Fibroblast of lung (primary cell): Measurements from ENCODE around the gene ASTN2. TPM values are rescaled to one million over a fixed set of nuclear protein-coding genes. Genes with fewer than 3 reads are reported as not detected.

Source experiments
- DNase-seq, 2 donors: peaks; one replicate each; pipeline versions ENCODE4 v3.0.0 to v3.0.0-alpha.2; 2010; ENCODE audit warnings: low read depth in 2 of 2
- H2AFZ ChIP-seq: 2 replicates; pipeline ENCODE4 v1.5.1; 2012; ENCODE audit warnings: low read length, control low read depth, inconsistent platforms
- H3K27ac ChIP-seq: 2 replicates; pipeline ENCODE4 v1.5.1; 2011; ENCODE audit warnings: low read length, control low read depth; ENCODE audit not compliant: insufficient read depth
- H3K27me3 ChIP-seq: 2 replicates; pipeline ENCODE4 v1.5.1; 2011; ENCODE audit warnings: mild to moderate bottlenecking, low read length; ENCODE audit not compliant: control insufficient read depth, insufficient read depth
- H3K36me3 ChIP-seq: 2 replicates; pipeline ENCODE4 v1.5.1; 2011; ENCODE audit warnings: low read length; ENCODE audit not compliant: control insufficient read depth, insufficient read depth
- H3K4me1 ChIP-seq: 2 replicates; pipeline ENCODE4 v1.5.1; 2011; ENCODE audit warnings: low read length; ENCODE audit not compliant: control insufficient read depth, insufficient read depth; ENCODE audit errors: extremely low read depth
- H3K4me2 ChIP-seq: 2 replicates; pipeline ENCODE4 v1.5.1; 2011; ENCODE audit warnings: low read length, control low read depth; ENCODE audit not compliant: insufficient read depth; ENCODE audit errors: extremely low read depth
- H3K4me3 ChIP-seq, 4 experiments: fragments of 200-600 bp in 1 of 4; sonication (generic) in 1 of 4; replicated peaks in 1 of 4; 2 replicates each; pipeline ENCODE4 v1.5.1; 2011 to 2016; ENCODE audit warnings: low read length in 4 of 4, low read depth in 3 of 4, mild to moderate bottlenecking in 3 of 4, control low read depth in 2 of 4, inconsistent platforms in 1 of 4, mixed read lengths in 1 of 4; ENCODE audit not compliant: insufficient read depth in 1 of 4; ENCODE audit errors: control extremely low read depth in 1 of 4
- H3K79me2 ChIP-seq: 2 replicates; pipeline ENCODE4 v1.5.1; 2012; ENCODE audit warnings: mild to moderate bottlenecking, low read length, inconsistent platforms; ENCODE audit not compliant: control insufficient read depth, insufficient read depth
- H3K9ac ChIP-seq: 2 replicates; pipeline ENCODE4 v1.5.1; 2011; ENCODE audit warnings: mild to moderate bottlenecking, low read length, control low read depth; ENCODE audit not compliant: insufficient read depth
- H3K9me3 ChIP-seq: 2 replicates; pipeline ENCODE4 v1.5.1; 2012; ENCODE audit warnings: low read depth, low read length; ENCODE audit not compliant: control insufficient read depth, insufficient read depth
- H4K20me1 ChIP-seq: 2 replicates; pipeline ENCODE4 v1.5.1; 2011; ENCODE audit warnings: low read length; ENCODE audit not compliant: control insufficient read depth, insufficient read depth; ENCODE audit errors: extremely low read depth
- CTCF ChIP-seq, 2 donors: IDR thresholded peaks in 1 of 2; conservative IDR thresholded peaks in 1 of 2; 1 replicate in 1 of 2; 2 replicates in 1 of 2; pipeline ENCODE4 v1.5.1; 2011 to 2012; ENCODE audit warnings: low read length in 2 of 2, control low read depth in 1 of 2, inconsistent platforms in 1 of 2, low read depth in 1 of 2, mild to moderate bottlenecking in 1 of 2
- EZH2 ChIP-seq: IDR thresholded peaks from 2 replicates; pipeline ENCODE4 v1.5.1; 2012; ENCODE audit warnings: low read length, control low read depth, mild to moderate bottlenecking; ENCODE audit errors: missing control alignments
- polyA plus RNA-seq, 2 donors: library from polyadenylated mRNA; depleted of rRNA in 1 of 2; stranded (reverse) in 1 of 2; unstranded in 1 of 2; fragments of >200 nt; gene quantifications; 2 replicates each; pipeline ENCODE4 v1.2.1, GENCODE V29; 2011 to 2012; ENCODE audit warnings: missing spikeins in 1 of 2
- total RNA-seq: library from RNA; depleted of rRNA; stranded (reverse); fragments of >200 nt; gene quantifications from 2 replicates; pipeline ENCODE4 v1.2.1, GENCODE V29; 2014

The ASTN2 gene
- total and polyA plus RNA-seq, 2 donors (not counting 1 experiment from before 2014, with no cell fraction given) = 2.2 to 19.2 TPM

GRCh38 chr9:116703634-116704033 is 711.2 kb downstream of the ASTN2 start:
- no peak for DNase-seq
- no peak for TF ChIP-seq CTCF (conservative IDR thresholded peaks at IDR 0.05 in 1 of 2, IDR thresholded peaks at IDR 0.05 in 1 of 2; ENCODE audit: low read depth in 1 of 2, low read length in 2 of 2)
- no peak for TF ChIP-seq EZH2
- Histone ChIP-seq H2AFZ (no peak overlapping the region), H3K36me3 (peaks cover 12% of the 10 kb centered on the region), H3K9me3 (no peaks in the 10 kb centered on the region), H3K79me2 (peaks cover 8% of the 10 kb centered on the region), H3K4me2 (no peak overlapping the region), H3K4me1 (no peaks in the 10 kb centered on the region), H4K20me1 (peaks cover 2% of the 10 kb centered on the region), H3K27me3 (no peaks in the 10 kb centered on the region), H3K9ac (no peak overlapping the region), H3K27ac (no peak overlapping the region), H3K4me3 (no peak overlapping the region)

GRCh38 chr9:116701940-116702642 is 712.8 kb downstream of the ASTN2 start:
- peaks cover 20% of the 10 kb centered on the region for H3K36me3 ChIP-seq
- H4K20me1 ChIP-seq = peaks cover 2% of the 10 kb centered on the region
- H3K27ac ChIP-seq = no peak overlapping the region
- no peak overlapping the region for H3K4me2 ChIP-seq
- H3K4me3 ChIP-seq = no peak overlapping the region
- H3K9me3 ChIP-seq = no peaks in the 10 kb centered on the region
- H3K27me3 ChIP-seq = no peaks in the 10 kb centered on the region
- no peak overlapping the region for H2AFZ ChIP-seq
- H3K4me1 ChIP-seq = peaks cover 3% of the 10 kb centered on the region
- DNase-seq = no peak
- H3K79me2 ChIP-seq = peaks cover 12% of the 10 kb centered on the region
- H3K9ac ChIP-seq = no peak overlapping the region
- no peak for TF ChIP-seq CTCF (conservative IDR thresholded peaks at IDR 0.05 in 1 of 2, IDR thresholded peaks at IDR 0.05 in 1 of 2; ENCODE audit: low read depth in 1 of 2, low read length in 2 of 2)
- no peak for TF ChIP-seq EZH2

GRCh38 chr9:116700882-116701865 is 713.7 kb downstream of the ASTN2 start:
- peaks cover 2% of the 10 kb centered on the region for H4K20me1 ChIP-seq
- DNase-seq = no peak
- TF ChIP-seq EZH2 (no peak), CTCF (conservative IDR thresholded peaks at IDR 0.05 in 1 of 2, IDR thresholded peaks at IDR 0.05 in 1 of 2; ENCODE audit: low read depth in 1 of 2, low read length in 2 of 2) (no peak)
- no peaks in the 10 kb centered on the region for H3K9me3 ChIP-seq
- peaks cover 20% of the 10 kb centered on the region for H3K36me3 ChIP-seq
- no peak overlapping the region for H3K9ac ChIP-seq
- H3K4me3 ChIP-seq = no peak overlapping the region
- no peak overlapping the region for H3K27ac ChIP-seq
- no peaks in the 10 kb centered on the region for H3K27me3 ChIP-seq
- H3K79me2 ChIP-seq = peaks cover 12% of the 10 kb centered on the region
- peaks cover 3% of the 10 kb centered on the region for H3K4me1 ChIP-seq
- H2AFZ ChIP-seq = no peak overlapping the region
- no peak overlapping the region for H3K4me2 ChIP-seq
